H7 (cell line): ENCODE results near the gene ITPKB. TPM values are rescaled to one million over a fixed set of nuclear protein-coding genes. Genes with fewer than 3 reads are reported as not detected.
A peak's percentile ranks its signal among the peaks of the same experiment; 100 is the strongest.

Experiments used
- DNase-seq: peaks from one replicate; pipeline ENCODE4 v3.0.0; 2012
- H3K27me3 ChIP-seq: 2 replicates; pipeline ENCODE4 v1.6.0; 2011; ENCODE audit warnings: mild to moderate bottlenecking, low read length; ENCODE audit not compliant: control insufficient read depth, insufficient read depth
- H3K36me3 ChIP-seq: replicated peaks from 2 replicates; pipeline ENCODE4 v1.5.1; 2011; ENCODE audit warnings: low read length; ENCODE audit not compliant: control insufficient read depth, insufficient read depth
- H3K4me3 ChIP-seq: 2 replicates; pipeline ENCODE4 v1.5.1; 2011; ENCODE audit warnings: low read depth, mild to moderate bottlenecking, control low read depth, low read length, moderate library complexity; ENCODE audit not compliant: insufficient read depth
- total RNA-seq: library from RNA; depleted of rRNA; stranded (reverse); fragments of >200 nt; shearing (Covaris generic); gene quantifications from 2 replicates; pipeline ENCODE4 v1.2.3, GENCODE V29; 2014

Gene ITPKB
- total RNA-seq, 1 experiment from 2014 or later, result 15.3 TPM

- DNase-seq, result no peak
- peaks cover 15% of the 10 kb centered on the region for H3K27me3 ChIP-seq
- H3K36me3 ChIP-seq, result no peaks in the 10 kb centered on the region
- no peak overlapping the region for H3K4me3 ChIP-seq
Observed at GRCh38 chr1:226743259-226743658, 4.2 kb upstream of the ITPKB start.

DNA sequence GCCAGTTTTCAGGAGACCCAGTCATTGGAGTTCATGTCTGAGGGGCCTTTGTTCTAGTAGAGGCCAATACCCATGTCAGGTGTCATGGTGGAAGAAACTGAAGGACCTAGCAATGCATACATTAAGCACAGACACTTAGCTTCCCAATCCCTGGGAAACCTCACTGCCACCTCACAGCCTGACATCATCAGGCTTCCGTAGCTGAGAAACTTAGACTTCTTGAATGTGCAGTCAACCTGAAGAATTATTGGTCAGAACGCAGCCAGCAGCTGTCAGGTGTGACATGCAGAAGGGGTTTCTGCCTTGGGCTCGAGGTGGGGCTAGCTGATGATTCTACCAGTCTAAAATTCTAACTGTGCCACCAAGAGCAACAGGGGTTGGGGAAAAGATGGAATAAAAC lies 1.9 kb upstream of the ITPKB start:
- H3K27me3 ChIP-seq, result peaks cover 36% of the 10 kb centered on the region
- H3K36me3 ChIP-seq, result no peaks in the 10 kb centered on the region
- no peak for DNase-seq

GRCh38 chr1:226739696-226740065 lies 599 bp upstream of the ITPKB start:
- H3K4me3 ChIP-seq, result no peak overlapping the region

More for the DNA sequence above, 1.9 kb upstream of the ITPKB start:
- H3K4me3 ChIP-seq, result no peak overlapping the region

GRCh38 chr1:226738421-226738994 lies 574 bp downstream of the ITPKB start:
- Histone ChIP-seq H3K4me3 (peak overlapping the region; percentile 75), H3K36me3 (no peaks in the 10 kb centered on the region), H3K27me3 (peaks cover 39% of the 10 kb centered on the region)
- peak; percentile 74 for DNase-seq

More at GRCh38 chr1:226739696-226740065, 599 bp upstream of the ITPKB start:
- no peaks in the 10 kb centered on the region for H3K36me3 ChIP-seq
- H3K27me3 ChIP-seq, result peaks cover 39% of the 10 kb centered on the region
- no peak for DNase-seq

DNA sequence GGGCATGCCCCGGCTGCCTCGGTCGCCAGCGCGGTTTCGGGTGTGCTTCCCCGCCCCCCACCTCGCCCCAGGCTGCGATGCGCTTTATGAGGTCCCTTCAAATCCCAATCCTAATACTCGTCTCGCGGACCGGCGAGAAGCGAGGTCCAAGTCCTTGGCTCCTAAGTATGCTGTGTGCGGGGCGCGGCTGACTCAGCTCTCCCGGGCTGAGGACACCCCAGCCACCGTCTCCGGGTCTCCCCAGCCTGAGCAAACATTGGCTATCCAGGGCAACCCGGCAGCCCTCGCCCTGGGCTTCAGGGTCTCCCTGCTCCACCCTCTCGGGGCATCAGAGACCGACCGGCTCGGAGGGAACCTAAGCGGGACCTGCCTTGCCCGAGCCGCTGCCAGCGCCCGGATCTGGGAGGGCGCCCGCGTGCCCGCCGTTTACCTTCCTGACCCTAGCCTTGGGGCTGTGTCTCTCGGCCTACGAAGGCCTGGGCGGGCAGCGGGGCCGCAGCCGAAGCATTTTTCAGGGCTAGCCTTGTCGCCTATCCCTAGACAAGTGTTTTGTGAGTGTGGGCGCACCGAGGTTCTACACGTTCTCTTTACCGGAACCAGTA lies 1.2 kb downstream of the ITPKB start:
- DNase-seq, result peak; percentile 76
- no peaks in the 10 kb centered on the region for H3K36me3 ChIP-seq
- H3K27me3 ChIP-seq, result peaks cover 39% of the 10 kb centered on the region
- H3K4me3 ChIP-seq, result peak overlapping the region; percentile 75

DNA sequence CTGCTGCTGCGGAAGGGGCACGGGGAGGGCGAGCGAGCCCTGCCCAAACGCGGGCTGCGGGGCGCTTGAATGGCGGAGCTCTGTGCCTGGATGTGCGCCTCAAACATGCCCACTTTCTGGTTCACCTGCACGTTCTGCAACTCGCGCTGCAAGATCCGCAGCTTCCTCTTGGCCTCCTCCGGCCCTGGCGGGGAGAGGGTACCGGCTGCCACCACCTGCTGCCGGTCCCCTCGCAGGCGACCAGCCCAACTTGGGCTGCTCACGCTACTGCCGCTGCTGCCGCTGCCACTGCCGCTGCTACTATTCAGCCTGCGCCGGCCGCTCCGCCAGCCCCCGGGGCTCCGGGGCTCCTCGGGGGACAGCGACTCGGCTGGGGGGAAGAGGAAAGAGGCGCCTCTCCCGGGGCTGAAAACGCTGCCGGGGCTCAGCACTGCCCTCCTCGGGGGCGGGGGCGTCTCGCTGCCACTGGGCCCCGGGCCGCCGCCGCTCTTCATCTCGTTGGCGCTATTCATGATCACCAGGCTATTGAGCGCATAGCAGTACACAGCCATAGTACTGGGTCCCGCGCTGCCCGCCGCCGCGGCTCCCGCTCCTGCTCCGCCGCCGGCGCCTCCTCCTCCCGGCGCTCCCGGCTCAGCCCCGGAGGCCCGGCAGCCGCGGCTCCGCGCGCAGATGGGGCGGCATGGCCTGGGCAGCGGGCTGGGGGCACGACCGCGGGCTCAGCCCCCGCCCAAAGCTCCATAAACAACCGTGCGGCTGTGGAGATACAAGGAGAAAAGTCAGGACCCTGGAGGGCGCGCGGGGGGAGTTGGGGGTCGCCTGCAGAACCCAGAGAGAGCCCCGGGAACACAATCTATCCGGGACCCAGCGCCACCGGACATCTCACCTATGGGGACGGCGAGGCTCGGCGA lies 1.9 kb downstream of the ITPKB start:
- peak overlapping the region; percentile 75 for H3K4me3 ChIP-seq
- H3K36me3 ChIP-seq, result no peaks in the 10 kb centered on the region
- peak; percentile 83 for DNase-seq
- H3K27me3 ChIP-seq, result peaks cover 39% of the 10 kb centered on the region

DNA sequence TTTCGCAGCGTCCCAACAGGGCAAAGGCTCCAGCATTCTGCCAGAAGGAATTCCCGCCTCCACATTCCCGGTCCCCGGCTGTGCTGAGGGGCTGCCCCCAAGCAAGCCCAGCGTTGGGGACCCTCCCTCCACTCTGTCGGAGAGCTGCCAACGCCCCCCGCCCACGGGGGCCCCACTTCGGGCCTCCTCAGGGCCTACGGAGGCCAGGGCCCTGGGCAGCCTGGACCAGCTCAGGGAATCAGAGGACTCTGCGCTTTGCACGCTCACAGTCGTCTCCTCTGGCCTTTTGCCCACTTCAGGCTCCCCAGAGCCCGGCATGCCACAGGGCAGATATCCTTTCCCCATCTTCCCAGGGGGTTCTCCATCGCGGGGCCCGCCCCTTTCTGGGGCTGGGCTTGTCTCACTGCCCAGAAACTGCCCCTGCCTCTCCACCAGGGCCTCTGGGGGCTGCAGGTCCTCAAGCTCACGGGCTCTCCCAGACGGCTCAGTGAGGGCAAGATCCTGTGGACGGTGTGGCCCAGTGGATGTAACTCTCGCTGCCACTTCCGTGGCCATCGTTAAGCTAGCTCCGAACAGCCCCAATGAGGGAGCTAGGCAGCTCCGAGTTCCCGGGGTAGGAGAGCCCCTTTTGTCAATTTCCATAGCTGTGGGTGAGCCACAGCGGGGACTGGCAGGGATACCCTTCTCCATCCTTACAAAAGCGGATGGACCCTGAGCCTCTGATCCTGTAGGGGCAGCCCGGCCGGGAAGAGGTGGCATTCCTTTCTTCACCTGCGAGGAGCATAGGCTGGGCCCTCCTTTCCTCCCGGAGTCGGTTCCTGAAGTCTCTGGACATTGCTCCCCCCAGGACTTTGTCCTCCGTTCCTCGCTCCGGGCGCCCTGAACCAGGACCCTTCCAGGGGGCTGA lies 2.8 kb downstream of the ITPKB start:
- Histone ChIP-seq H3K36me3 (no peaks in the 10 kb centered on the region), H3K4me3 (peak overlapping the region; percentile 75), H3K27me3 (peaks cover 39% of the 10 kb centered on the region)
- peak; percentile 71 for DNase-seq

GRCh38 chr1:226735576-226735975 lies 3.5 kb downstream of the ITPKB start:
- no peak overlapping the region for H3K4me3 ChIP-seq
- DNase-seq, result no peak
- peaks cover 39% of the 10 kb centered on the region for H3K27me3 ChIP-seq
- no peaks in the 10 kb centered on the region for H3K36me3 ChIP-seq

DNA sequence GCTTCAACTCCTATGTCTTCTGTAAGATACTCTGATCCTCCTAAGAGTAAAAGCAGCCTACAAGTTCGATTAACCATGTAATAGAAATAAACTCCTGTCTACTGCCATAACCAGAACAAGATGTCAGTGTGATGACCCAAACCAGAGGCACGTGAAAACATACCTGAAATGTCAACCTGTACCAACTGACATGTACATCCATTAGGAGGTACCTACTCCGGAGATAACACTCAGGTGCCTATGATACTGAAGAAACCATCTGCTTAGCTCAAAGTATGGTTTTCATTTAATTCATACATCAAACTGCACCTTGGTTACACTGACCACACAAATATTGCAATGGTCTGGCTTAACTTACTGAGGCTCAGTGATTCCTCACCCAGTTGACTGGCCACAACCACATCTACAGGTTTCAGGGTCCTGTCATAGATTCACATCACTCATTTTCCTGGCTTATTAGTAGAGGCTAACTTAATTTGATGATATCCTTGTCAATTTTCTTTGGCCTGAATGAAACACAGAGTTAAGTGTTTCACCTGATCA lies 4.4 kb downstream of the ITPKB start:
- Histone ChIP-seq H3K36me3 (no peaks in the 10 kb centered on the region), H3K4me3 (no peak overlapping the region), H3K27me3 (peaks cover 34% of the 10 kb centered on the region)
- no peak for DNase-seq

DNA sequence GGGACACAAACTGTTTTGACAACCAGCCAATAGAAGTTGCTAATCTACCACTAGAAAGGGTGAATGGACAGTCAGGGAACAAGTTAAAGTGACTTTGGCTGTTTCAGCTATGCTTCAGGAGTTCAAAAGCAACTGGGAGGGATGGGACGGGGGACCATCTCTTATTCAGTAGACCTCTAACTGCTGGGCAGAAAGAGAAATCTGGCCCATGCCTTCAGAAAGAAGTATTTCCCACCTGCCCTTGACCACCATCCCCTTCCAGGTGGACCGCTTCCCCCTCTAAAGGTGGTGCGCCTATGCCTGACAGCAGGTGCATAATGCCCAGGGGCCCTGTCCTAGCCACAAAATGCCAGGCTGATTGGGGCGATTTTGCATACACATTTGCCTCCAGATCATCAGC lies 5.2 kb downstream of the ITPKB start:
- no peak for DNase-seq
- Histone ChIP-seq H3K36me3 (no peaks in the 10 kb centered on the region), H3K27me3 (peaks cover 30% of the 10 kb centered on the region), H3K4me3 (no peak overlapping the region)

GRCh38 chr1:226733304-226733703 lies 5.8 kb downstream of the ITPKB start:
- Histone ChIP-seq H3K4me3 (no peak overlapping the region), H3K27me3 (peaks cover 25% of the 10 kb centered on the region), H3K36me3 (no peaks in the 10 kb centered on the region)
- no peak for DNase-seq

DNA sequence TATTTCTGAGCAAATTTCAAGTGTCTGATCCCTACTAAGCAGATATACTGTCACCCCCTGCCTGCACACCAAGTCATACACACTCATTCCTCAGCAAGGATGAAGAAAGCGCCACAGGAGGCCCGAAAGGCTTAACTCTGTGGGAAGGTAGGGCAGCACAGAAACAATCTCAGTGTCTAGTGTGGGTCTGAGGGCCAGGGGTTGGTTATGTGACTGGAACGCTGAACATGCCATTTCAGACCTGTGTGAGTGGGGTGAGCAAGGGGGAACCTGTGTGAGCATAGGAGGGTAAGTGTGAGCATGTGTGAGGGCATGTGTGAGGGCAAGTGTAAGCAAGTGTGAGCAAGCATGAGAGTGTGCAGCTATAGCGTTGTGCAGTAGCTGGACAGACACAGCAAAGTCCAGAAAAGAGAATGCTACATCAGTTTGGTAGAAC lies 6.2 kb downstream of the ITPKB start:
- no peak for DNase-seq
- Histone ChIP-seq H3K27me3 (peaks cover 20% of the 10 kb centered on the region), H3K4me3 (no peak overlapping the region), H3K36me3 (no peaks in the 10 kb centered on the region)

DNA sequence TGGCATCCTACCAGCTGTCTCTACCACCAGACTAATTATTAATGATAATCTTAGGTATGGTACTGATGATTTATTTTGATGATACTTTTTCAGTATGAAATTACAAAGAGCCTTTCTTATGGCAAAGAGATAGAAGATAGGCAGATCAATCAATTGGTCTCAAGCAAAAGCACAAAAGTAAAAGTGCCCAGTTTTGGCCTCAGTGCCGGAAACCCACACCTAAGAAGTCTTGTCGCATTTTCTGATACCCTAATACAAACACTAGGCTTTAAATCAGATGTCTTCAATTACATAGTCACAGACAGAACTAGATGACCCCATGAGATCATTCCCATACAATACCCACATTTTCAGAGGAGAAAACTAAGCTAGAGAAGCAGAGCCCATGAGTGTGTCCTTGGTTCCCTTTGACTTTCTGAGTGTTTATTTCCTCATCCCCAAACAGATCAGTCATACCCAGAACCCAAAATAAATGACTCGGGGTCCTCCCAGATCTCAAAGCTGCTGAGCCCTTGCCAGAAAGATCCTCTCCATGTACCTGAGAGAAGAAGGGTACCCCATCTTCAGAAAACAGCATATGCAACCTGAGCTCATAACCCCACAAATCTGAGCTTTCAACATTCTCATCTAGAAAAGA lies 7.7 kb downstream of the ITPKB start:
- DNase-seq, result no peak

More for the DNA sequence above, 7.7 kb downstream of the ITPKB start:
- Histone ChIP-seq H3K4me3 (no peak overlapping the region), H3K36me3 (no peaks in the 10 kb centered on the region), H3K27me3 (peaks cover 6% of the 10 kb centered on the region; the same call in 1 of the 2 replicates)
